BE2C (cell line): ENCODE results near the gene MAN1B1.

ENCODE experiments used
- DNase-seq: peaks from one replicate; pipeline ENCODE4 v3.0.0-alpha.2; 2020
- H3K27me3 ChIP-seq: fragments of 250-450 bp; sonication (Bioruptor Pico); 2 replicates; pipeline ENCODE4 v1.5.1; 2020; ENCODE audit warnings: mild to moderate bottlenecking
- H3K36me3 ChIP-seq: fragments of 250-450 bp; sonication (Bioruptor Pico); 2 replicates; pipeline ENCODE4 v1.5.1; 2020; ENCODE audit warnings: mild to moderate bottlenecking
- H3K4me1 ChIP-seq: fragments of 250-450 bp; sonication (Bioruptor Pico); 2 replicates; pipeline ENCODE4 v1.5.1; 2020
- H3K4me3 ChIP-seq: 2 replicates; pipeline ENCODE4 v1.5.1; 2011; ENCODE audit warnings: low read depth, low read length
- H3K9me3 ChIP-seq: fragments of 250-450 bp; sonication (Bioruptor Pico); 2 replicates; pipeline ENCODE4 v1.5.1; 2020
- CTCF ChIP-seq: IDR thresholded peaks from 2 replicates; pipeline ENCODE4 v1.5.1; 2012; ENCODE audit warnings: mild to moderate bottlenecking, low read depth, low read length

The MAN1B1 gene

DNA sequence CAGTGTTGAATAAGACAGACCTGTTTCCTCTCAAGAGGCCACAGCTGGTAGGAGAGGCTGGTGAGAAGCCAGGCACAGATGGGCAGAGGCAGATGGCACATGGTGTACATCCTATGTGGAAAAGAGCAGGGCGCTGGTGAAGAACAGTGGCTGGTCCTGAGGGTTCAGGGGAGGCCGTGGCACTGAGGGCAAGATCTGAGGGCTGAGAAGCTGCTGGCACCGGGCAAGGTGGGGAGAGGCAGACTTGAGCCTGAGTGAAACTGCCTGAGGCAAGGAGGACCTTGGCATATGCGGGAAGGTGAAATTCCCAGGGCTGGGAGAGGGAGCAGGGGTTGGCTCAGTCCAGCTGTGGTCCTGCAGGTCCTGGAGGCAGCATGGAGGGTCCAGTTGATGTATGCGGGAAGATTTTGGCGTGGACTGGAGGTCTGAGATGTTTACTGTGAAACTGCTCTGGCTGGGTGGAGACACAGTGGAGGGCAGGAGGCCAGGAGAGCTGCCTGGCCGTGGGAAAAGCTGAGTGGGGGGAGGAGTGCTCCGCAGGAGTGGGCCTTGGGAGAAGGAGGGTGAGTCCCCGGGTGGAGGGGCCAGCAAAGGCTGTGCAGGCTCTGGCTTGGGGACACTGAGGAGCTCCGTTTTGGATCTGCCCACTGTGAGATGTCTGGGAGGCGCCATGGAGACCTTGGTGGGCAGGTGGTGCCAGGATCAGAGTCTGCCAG lies 2.6 kb downstream of the MAN1B1 start:
- Histone ChIP-seq H3K4me3 (no peak overlapping the region), H3K36me3 (no peaks in the 10 kb centered on the region), H3K27me3 (no peaks in the 10 kb centered on the region), H3K9me3 (no peaks in the 10 kb centered on the region), H3K4me1 (no peaks in the 10 kb centered on the region; the same call in 1 of the 2 replicates)
- TF ChIP-seq CTCF, result no peak
- no peak for DNase-seq

DNA sequence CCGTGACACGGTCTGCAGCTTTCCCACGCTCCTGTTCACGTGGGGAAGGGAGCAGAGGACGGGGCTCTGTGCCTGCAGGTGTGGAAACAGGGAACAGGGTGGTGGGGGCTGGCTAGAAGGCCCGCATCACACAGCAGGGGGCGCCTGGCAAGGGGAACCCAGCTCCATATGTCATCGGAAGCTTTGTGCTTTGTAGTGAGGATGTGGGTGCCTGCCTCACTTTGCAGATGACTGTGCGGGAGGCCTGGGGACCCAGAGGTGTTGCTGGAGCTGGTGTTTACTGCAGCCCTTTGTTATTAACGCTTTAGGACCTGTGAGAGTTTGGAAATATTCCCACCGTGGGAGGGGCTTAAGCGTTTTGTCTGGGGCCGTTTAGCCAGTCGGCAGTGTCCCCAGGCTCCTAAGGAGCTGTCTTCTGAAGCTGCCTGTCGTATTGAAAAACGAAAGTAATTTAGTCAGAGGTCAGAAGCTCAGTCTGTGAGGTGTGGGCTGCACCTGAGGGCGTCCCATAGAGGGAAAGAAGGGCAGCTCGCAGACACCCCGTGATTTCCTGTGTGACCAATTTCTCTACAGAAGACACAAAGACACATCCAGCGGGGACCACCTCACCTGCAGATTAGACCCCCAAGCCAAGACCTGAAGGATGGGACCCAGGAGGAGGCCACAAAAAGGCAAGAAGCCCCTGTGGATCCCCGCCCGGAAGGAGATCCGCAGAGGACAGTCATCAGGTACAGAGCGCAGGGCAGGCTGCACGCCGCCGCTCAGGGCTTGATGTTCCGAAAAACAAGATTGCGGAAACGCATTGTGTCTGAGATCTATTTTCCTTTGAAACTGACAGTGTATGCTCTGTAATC lies 9.1 kb downstream of the MAN1B1 start:
- Histone ChIP-seq H3K4me3 (no peak overlapping the region), H3K9me3 (no peaks in the 10 kb centered on the region), H3K36me3 (peaks cover 19% of the 10 kb centered on the region), H3K27me3 (no peaks in the 10 kb centered on the region), H3K4me1 (no peaks in the 10 kb centered on the region)
- peak; percentile 58 for TF ChIP-seq CTCF
- DNase-seq, result peak; percentile 64

GRCh38 chr9:137096785-137097546 lies 10.2 kb downstream of the MAN1B1 start:
- H3K27me3 ChIP-seq, result no peaks in the 10 kb centered on the region
- peaks cover 29% of the 10 kb centered on the region for H3K36me3 ChIP-seq
- no peak for TF ChIP-seq CTCF
- H3K4me1 ChIP-seq, result no peaks in the 10 kb centered on the region
- H3K9me3 ChIP-seq, result no peaks in the 10 kb centered on the region
- DNase-seq, result no peak
- H3K4me3 ChIP-seq, result no peak overlapping the region

DNA sequence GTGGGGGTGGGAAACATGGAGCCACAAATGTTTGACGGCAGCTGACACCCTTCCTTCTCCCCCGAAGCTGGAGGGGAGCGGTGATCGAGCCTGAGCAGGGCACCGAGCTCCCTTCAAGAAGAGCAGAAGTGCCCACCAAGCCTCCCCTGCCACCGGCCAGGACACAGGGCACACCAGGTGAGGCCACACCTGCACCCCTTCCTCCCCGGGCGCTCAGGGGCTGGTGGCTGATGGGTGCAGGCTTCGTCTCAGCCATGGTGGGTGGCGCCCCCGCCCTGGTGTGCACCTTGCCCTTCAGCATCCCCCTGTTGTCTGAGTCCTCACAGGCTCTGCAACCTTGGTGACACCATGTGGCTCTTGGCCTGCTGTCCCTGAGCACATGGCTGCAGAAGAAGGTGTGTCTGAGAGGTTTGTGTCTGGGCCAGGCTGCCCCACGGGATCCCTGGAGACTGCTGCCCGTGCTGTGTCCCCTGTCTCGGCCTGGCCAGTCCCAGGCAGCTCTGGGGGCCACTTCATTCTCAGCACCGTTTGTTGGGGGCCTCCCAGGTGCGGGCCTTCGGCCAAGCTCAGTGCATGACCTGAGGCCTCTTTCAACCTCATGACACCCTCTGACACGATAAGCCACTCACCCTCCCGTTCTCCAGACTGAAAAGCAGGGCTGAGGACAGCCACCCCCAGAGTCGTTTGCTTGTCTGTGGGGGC lies 11.1 kb downstream of the MAN1B1 start:
- Histone ChIP-seq H3K27me3 (no peaks in the 10 kb centered on the region), H3K9me3 (no peaks in the 10 kb centered on the region), H3K4me3 (no peak overlapping the region), H3K4me1 (no peaks in the 10 kb centered on the region), H3K36me3 (peaks cover 29% of the 10 kb centered on the region)
- DNase-seq, result no peak
- no peak for TF ChIP-seq CTCF

DNA sequence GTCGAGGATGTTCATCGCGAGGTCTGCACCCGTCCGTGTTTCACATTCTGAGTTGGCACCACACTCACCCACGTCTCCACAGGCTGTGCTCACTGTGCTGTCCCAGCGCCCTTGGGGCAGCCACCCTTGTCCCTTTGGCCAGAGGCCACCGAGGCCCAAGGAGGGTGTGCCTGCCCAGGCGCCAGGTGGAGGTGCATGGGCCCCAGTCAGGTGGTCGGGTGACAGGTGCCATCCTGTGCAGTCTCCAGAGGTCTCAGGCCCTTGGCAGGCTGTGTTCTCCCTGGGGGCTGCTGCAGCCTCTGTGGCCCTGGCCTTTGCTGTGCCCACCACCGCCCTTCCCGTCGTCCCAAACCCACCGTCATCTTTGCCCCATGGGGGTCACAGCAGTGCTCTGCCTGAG lies 12.4 kb downstream of the MAN1B1 start:
- peaks cover 35% of the 10 kb centered on the region for H3K36me3 ChIP-seq
- no peaks in the 10 kb centered on the region for H3K9me3 ChIP-seq
- no peaks in the 10 kb centered on the region for H3K27me3 ChIP-seq
- no peak for DNase-seq
- TF ChIP-seq CTCF, result no peak
- no peak overlapping the region for H3K4me3 ChIP-seq
- no peaks in the 10 kb centered on the region for H3K4me1 ChIP-seq
